ENCODE results near the gene CCNDBP1. TPM values are rescaled to one million over a fixed set of nuclear protein-coding genes. Genes with fewer than 3 reads are reported as not detected.

Gene CCNDBP1
- total and polyA plus RNA-seq, 2 of the 8 experiments (the other 6 are each of a cell fraction or from before 2014, with no cell fraction given), result 23.4 to 29.0 TPM

- TF ChIP-seq SAP30 (IDR thresholded peaks at IDR 0.05; ENCODE audit: insufficient read depth, insufficient replicate concordance, low read length) (no peak), CHD1 (IDR thresholded peaks at IDR 0.05; ENCODE audit: low read depth, low read length) (no peak), RXRA (IDR thresholded peaks at IDR 0.05; ENCODE audit: insufficient read depth, low read depth, low read length) (no peak), GTF2F1 (IDR thresholded peaks at IDR 0.05; ENCODE audit: borderline replicate concordance, low read depth, low read length) (no peak), HDAC6 (IDR thresholded peaks at IDR 0.05; ENCODE audit: low read depth, low read length) (no peak), TAF7 (optimal IDR thresholded peaks at IDR 0.05; ENCODE audit: borderline replicate concordance, low read depth, low read length) (no peak), RFX5 (IDR thresholded peaks at IDR 0.05; ENCODE audit: borderline replicate concordance, low read depth, low read length) (no peak), POU5F1 (IDR thresholded peaks at IDR 0.05; ENCODE audit: low read depth, low read length) (no peak), MAX (IDR thresholded peaks at IDR 0.05) (no peak)
Measured at GRCh38 chr15:43232289-43232874, 47.2 kb downstream of the CCNDBP1 start (continued).

Measured in H1 (cell line).